Measurements from ENCODE around the gene SETSIP.
"Not testable (repeated sequence)": the region's sequence is repeated elsewhere in the genome, so short reads cannot be mapped to it uniquely, and the experiment has no call there.

SETSIP gene

DNA sequence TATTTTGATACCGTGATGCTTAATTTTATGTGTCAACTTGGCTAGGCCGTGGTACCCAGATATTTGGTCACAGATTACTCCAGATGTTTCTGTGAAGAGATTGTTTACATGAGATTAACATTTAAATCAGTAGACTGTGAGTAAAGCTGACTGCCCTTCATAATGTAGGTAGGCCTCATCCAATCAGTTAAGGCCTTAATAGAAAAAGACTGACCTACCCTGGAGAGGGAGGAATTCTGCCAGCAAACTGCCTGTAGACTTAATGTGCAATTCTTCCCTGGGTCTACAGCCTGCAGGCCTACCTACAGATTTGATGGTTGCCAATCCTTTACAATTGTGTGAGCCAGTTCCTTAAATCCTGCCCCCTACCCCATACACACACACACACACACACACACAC lies 4.3 kb downstream of the SETSIP start:
- DNase-seq = no peak
- intact Hi-C loops (cut with DNase I) = no loop called here

DNA sequence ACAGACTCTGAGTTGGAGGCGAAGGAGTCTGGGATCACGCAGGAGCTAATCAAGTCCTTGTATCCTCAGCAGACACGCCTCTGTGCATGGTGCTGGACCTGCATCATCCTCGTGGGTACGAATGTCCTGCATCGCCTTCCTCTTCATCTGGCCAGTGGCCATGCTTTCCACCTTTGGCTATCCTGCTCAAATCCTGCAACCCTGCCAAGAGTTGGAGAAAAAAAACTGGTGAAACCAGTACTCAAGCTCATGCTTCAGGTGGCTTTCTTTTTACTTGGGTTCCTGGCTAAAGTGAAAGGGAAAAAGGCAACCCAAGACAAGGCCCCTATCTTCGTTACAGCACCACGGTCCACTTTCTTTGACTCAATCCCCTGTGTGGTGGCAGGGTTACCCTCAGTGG lies 8.9 kb downstream of the SETSIP start:
- intact Hi-C loops (cut with DNase I) = no loop called here
- DNase-seq = no peak

DNA sequence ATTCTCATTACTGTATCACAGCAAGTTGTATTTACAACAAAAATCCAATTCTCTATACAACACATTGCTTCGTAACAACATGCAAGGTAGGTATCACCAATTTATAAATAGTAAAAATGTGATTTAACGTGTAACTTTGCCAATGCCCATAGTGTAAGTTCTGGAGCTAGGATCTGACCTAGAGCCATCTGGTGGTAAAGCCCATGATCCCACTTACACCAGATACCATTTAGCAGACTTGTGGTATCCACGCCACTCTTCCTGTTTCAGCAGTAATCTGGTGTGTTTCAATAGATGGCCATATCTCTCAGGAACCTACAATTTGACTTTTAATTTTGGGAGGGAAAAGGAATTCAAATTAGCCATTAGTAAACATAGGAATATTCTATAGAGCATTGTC lies 10.2 kb downstream of the SETSIP start:
- intact Hi-C loops (cut with DNase I) = no loop called here
- no peak for DNase-seq

DNA sequence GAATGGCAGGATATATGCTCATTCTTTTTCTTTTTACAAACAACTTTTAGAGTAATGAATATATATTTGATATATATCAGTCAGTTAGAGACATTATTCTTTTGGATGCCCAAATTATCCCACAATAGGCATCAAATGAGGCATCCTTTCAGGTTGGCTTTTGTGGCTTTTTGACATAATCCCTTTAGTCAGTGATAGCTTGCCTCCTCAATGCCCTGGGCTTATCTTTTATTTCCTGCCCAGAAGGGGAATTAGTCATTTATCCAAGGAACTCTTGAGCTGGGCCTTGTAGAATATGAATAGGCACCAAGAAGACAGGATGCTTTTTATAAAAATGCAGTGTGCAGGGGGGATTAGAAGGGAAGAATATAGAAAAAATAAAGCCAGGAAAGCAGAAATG lies 23.3 kb downstream of the SETSIP start:
- intact Hi-C loops (cut with DNase I) = no loop called here
- DNase-seq = no peak

DNA sequence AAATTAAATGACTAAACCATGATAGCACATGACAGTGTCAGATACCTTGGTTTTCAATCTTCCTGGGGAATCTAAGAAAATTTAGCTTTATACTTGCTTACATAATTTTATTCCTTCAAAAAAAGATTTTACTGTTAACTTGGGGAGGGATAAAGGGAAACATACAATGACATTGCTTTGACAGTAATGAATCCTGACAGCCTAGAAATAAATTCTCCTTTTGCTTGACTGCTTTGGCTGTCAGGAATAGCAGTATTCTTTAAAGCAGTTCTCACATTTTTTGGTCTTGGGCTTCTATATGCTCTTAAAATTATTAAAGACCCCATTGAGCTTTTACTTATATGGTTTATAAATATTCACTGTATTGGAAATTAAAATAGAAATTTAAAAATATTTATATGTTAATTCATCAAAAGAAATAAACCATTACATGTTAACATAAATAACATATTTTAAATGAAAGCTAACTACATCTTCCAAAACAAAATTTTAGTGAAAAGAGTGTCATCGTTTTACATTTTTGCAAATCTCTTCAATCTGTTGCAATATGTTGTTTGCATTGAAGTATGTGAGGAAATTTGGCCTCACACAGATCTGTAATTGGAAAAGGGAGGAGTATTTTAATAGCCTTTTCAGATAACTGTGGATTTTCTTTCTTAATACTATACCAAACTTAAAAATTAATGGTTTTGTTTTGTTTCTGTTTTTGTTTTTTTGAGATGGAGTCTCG lies 29.3 kb downstream of the SETSIP start:
- intact Hi-C loops (cut with DNase I) = no loop called here
- DNase-seq = no peak

DNA sequence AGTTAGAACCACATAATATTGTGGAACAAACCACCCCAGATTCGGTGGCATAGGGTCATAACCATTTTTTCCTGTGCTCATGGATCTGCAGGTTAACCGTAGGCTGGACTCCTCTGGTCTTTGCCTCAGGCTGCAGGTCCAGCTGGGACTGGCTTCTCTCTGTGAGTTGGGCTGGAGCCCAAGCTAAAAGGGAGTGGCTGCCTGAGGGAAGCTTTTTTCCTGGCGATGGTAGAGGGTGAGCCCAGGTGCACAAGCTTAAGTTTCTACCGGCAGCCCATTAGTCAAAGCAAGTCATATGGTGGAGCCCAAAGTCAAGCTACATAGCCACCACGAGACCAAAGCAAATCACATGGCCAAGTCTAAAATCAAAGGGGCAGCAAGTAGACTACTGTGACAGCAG lies 31.6 kb downstream of the SETSIP start:
- intact Hi-C loops (cut with DNase I) = no loop called here
- no peak for DNase-seq

DNA sequence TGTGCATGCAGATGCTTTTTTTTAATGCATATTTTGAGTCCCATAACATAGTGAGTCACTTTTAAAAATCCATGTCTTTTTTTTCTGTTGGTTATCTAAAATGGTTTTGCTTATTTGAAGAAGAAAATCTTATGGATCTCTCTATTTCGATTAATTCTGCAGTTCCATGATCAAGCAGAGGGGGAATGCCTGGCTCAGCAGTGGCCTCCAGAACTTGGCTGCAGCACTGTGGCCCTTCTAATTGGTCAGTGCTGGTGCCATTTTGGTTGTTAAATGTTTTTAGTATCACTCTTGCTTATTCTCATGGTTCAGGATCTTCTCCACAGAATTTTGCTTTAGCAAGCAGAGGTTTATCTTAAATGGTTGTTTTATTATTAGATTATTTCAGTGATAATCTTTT lies 34.2 kb downstream of the SETSIP start:
- intact Hi-C loops (cut with DNase I) = no loop called here
- no peak for DNase-seq

DNA sequence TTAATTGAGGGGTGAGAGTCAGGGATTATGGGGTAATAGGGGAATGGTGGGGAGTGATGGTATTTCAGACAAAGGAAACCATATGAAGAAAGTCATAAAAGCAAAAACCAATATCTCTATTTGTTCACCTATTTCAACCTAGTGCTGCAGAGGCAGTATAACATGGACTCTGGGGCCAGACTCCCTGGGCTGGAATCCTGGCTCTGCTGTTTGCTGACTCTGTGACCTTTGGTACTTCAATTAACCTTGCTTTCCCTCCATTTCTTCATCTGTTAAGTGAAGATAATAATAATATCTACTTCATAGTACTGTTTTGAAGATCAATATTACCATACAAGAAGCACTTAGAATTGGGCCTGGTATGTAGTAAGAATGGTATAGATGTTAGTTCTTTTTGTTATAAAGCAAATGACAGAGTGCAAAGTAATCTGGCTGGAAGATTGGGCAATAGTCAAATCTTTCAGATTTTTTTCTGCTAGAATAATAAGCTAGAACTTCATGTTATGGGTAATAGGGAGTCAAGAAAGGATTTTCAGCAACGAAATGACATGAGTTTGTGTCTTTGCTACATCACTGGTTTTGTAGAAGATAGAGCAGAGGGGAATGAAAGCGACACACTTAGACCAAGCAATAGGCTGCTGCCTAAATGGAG lies 36.4 kb downstream of the SETSIP start:
- DNase-seq = no peak
- intact Hi-C loops (cut with DNase I) = no loop called here

DNA sequence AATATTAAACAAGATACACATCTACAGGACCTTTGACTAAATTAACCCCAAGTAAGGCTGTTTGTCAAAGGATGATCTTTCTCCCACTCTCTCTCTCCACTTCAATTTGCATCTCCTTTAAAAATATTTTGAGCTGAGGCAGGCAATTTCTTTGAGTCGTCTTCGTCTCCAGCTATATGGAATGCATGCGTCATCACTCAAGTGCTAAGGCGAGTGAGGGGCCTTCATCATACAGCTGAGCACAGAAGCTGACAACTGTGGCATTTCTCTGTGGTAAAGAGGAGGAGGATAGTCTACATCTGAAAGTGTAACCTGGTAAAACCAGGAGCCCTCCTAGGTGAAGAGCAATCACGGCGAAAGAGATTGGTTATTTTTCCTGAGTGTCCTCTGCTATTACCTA lies 37.8 kb downstream of the SETSIP start:
- DNase-seq = peak in 4 of 42 donors; percentile 12 to 52 (median 31)
- intact Hi-C loops (cut with DNase I) = no loop called here

DNA sequence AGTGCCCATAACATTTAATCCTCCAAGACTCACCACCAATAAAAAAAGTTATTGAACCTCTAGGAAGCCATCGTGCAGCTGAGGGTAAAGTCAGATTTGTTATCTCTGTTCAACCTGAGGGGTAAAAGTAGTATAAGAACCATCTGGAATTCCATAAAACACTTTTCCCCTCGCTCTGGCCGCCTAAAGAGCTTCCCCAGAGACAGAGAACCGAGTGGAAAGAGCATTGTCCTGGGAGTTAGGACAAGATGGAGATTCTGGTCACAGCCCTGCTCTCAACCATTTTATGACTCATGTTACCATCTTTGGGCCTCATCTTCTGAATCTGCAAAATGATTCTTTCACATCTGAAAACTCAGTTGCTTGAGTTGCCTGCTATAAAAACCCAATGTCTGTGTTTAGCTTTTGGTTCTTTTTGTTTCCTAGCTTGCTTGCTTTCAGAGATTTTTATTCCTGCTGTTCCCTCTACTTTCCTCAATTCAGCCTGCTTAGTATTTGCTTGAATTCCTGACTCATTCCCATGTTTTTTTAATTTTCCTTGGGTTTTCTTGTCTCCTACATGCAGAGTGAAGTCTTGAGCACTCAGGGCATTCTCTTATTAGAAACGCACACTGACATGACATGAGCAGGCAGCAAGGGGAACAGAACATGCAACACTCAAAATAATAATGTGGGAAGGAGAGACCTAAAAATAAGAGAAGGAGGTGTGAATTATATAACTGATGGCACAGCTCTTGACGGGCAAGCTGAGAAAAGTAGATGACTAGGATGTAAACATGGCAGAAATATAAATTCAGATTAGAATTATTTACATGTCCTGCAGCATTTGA lies 43.7 kb downstream of the SETSIP start:
- DNase-seq = peak in 16 of 42 donors; percentile 11 to 77 (median 42)
- intact Hi-C loops (cut with DNase I) = no loop called here

DNA sequence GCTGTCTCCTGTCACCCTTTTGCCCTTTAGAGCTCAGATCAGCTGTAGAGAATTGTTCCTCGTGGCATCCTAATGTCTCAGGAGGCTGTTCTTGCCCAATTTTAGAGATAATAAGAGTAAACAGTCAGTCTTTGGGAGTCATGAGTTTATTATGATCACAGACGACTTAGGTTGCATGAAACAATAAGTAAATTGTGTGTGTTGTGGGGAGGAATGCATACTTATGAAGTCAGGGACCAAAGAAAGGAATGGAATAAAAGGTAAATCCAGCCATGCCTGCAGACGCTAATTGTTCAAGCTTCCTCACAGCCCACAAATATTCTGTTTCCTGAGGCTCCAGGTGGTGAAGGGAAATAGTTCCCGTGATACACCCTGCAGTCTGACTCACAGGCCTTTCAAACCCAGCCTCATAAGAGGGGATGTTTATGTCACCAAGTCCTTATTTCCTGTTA lies 44.5 kb downstream of the SETSIP start:
- peak in 24 of 42 donors; percentile 16 to 72 (median 44) for DNase-seq
- intact Hi-C loops (cut with DNase I) = loop anchor here (1.0 kb wide), 1 partner anchor 18 kb away; no protein-coding TSS in a partner anchor

DNA sequence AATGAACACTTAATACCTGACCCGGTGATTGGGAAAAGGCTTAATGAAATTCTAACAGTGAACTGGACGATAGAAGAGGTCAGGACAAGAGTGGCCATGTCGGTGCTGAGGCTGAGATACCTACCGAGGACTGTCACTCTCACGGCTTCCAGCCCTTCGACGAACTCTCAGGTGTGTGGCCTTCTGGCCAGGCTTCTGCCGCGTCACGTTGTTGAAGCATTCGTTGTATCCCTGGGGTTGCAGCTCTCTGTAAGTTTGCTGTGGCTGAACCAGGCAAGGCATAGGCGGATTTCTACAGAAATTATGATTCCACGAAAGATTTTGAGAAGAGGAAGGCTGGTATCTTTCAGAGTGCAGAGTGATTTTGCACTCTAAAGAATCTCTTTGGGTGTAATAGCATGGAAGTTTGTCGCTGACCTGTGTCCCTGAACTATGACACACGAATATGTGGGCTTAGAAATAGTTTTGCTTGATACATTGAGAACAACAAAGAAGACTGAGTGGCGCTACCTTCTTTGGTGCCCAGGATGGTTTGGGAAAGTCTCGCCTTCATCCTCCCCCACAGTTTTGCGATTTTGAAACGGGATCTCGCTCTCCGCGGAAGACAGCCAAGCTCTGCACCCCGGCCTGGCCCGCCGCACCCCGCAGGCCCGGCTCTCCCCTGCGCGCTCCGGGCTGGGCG lies 45.8 kb downstream of the SETSIP start:
- intact Hi-C loops (cut with DNase I) = no loop called here
- DNase-seq = peak in 6 of 42 donors; percentile 8 to 48 (median 16)

DNA sequence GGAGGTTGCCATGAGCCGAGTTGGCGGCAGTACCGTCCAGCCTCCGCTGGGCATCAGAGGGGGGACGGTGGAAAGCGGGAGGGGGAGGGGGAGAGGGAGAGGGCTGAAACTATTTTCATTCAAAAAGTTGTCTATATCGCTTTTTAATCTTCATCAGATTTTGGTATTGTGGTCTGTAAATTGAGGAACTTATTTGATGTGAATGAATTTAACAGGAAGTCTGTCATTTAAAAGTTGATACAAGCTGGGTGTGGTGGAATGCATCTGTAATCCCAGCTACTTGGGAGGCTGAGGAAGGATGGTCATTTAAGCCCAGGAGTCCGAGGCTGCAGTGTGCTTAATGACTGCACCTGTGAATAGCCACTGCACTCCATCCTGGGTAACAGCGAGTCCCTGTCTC lies 48.4 kb downstream of the SETSIP start:
- no peak for DNase-seq
- intact Hi-C loops (cut with DNase I) = no loop called here

DNA sequence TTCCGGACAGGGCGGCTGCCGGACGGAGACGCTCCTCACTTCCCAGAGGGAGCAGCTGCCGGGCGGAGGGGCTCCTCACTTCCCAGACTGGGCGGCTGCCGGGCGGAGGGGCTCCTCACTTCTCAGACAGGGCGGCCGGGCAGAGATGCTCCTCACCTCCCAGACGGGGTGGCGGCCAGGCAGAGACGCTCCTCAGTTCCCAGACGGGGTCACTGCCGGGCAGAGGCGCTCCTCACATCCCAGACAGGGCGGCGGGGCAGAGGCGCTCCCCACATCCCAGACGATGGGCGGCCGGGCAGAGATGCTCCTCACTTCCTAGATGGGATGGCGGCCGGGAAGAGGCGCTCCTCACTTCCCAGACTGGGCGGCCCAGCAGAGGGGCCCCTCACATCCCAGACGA lies 49.2 kb downstream of the SETSIP start:
- intact Hi-C loops (cut with DNase I) = not testable (repeated sequence)

More for the DNA sequence above, 49.2 kb downstream of the SETSIP start:
- DNase-seq = not testable (repeated sequence)
